Natural killer cell (primary cell): ENCODE results near the gene FGGY. TPM values are rescaled to one million over a fixed set of nuclear protein-coding genes. Genes with fewer than 3 reads are reported as not detected.

ENCODE experiments used
- ATAC-seq, 3 donors: fragments of 150-1000 bp in 2 of 3; fragments of 200-7000 bp in 1 of 3; cut with Tn5 transposase; 1 replicate in 1 of 3; 2 replicates in 2 of 3; pipeline ENCODE4 v1.10.0; 2021; ENCODE audit warnings: mild to moderate bottlenecking in 2 of 3, moderate library complexity in 2 of 3
- DNase-seq, 2 donors: peaks; one replicate each; pipeline versions ENCODE4 v3.0.0 to v3.0.0-alpha.2; 2013 to 2021; ENCODE audit warnings: mixed read lengths in 1 of 2
- H3K27ac ChIP-seq: one replicate; pipeline ENCODE4 v1.5.1; 2013; ENCODE audit warnings: mild to moderate bottlenecking, low read length
- H3K27me3 ChIP-seq: one replicate; pipeline ENCODE4 v1.6.1; 2013; ENCODE audit warnings: low read length; ENCODE audit not compliant: control insufficient read depth, insufficient read depth
- H3K36me3 ChIP-seq: one replicate; pipeline ENCODE4 v1.6.1; 2013; ENCODE audit warnings: low read length; ENCODE audit not compliant: control insufficient read depth, insufficient read depth
- H3K4me1 ChIP-seq: one replicate; pipeline ENCODE4 v1.6.1; 2013; ENCODE audit warnings: low read length; ENCODE audit not compliant: control insufficient read depth, insufficient read depth
- H3K4me3 ChIP-seq: one replicate; pipeline ENCODE4 v1.5.1; 2013; ENCODE audit warnings: low read length
- H3K9me3 ChIP-seq: one replicate; pipeline ENCODE4 v1.6.1; 2013; ENCODE audit warnings: low read length; ENCODE audit not compliant: control insufficient read depth, insufficient read depth
- H3K27ac Mint-ChIP-seq, 2 donors: one replicate each; pipeline ENCODE4 v1.8.0; 2022; ENCODE audit warnings: mild to moderate bottlenecking in 2 of 2, mixed read lengths in 2 of 2, moderate library complexity in 1 of 2
- H3K27me3 Mint-ChIP-seq, 2 donors: one replicate each; pipeline ENCODE4 v1.8.0; 2022; ENCODE audit warnings: low read depth in 2 of 2, mixed read lengths in 2 of 2
- H3K36me3 Mint-ChIP-seq: one replicate; pipeline ENCODE4 v1.8.0; 2022; ENCODE audit warnings: mixed read lengths
- H3K4me1 Mint-ChIP-seq, 2 donors: one replicate each; pipeline ENCODE4 v1.8.0; 2022; ENCODE audit warnings: mixed read lengths in 2 of 2
- H3K4me3 Mint-ChIP-seq: one replicate; pipeline ENCODE4 v1.8.0; 2022; ENCODE audit warnings: mild to moderate bottlenecking, moderate library complexity, mixed read lengths
- H3K9me3 Mint-ChIP-seq, 2 donors: one replicate each; pipeline ENCODE4 v1.8.0; 2022; ENCODE audit warnings: mixed read lengths in 2 of 2
- WGBS: methylation state at CpG from one replicate; pipeline ENCODE4 v1.1.7; 2013; ENCODE audit warnings: missing lambda C conversion rate; ENCODE audit not compliant: insufficient coverage; 5-methylcytosine and 5-hydroxymethylcytosine counted together
- intact Hi-C: fragments of 100-400 bp; cut with micrococcal nuclease; formaldehyde crosslinking; loops from one replicate; pipeline ENCODE4 v1.14.2; 2022
- total RNA-seq, 4 donors: library from RNA; stranded (reverse); fragments of 120-200 nt in 1 of 4; gene quantifications; one replicate each; pipeline versions ENCODE4 v1.2.3 to v1.2.4, GENCODE V29; 2013 to 2022
- TF ChIP-seq, protein P1 (sequence below): fragments of 200-600 bp; IDR thresholded peaks from one replicate; pipeline ENCODE4 v1.8.0; 2022; ENCODE audit warnings: antibody characterized with exemption

Gene FGGY
- total RNA-seq, 3 donors from 2014 or later (not counting 1 experiment from before 2014, with no cell fraction given): 21.8 to 31.5 (median 21.8) TPM

DNA sequence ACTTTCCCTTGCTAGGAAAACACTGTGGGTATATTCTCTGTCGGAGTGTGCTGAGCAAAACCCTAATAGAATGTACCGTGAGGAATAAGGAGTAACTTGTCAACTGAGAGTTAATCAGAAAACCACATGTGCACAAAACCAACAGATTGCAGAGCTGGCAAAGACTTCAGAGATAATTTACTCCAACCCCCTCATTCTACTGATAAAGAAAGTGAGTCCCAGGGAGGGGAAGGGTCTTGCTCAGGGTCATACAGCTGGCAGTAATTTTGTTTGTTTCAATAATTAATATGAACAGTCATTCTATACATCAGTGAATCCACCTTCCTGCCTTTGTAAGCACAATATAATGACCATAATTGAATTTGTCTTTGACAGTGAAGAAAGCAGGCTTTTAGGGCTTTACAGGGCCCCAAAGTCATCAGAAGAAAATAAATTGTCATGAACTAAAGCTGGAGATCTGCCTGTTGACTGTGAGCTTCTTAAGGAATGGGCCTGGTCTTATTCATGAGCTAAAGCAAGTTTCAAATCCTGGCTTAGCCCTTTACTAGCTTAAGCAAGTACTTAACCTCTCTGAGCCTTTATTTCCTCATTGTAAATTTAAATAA lies 450.6 kb downstream of the FGGY start:
- Histone ChIP-seq H3K27me3 (no peaks in the 10 kb centered on the region), H3K4me3 (no peak overlapping the region), H3K9me3 (no peaks in the 10 kb centered on the region), H3K27ac (no peak overlapping the region), H3K36me3 (no peaks in the 10 kb centered on the region), H3K4me1 (no peaks in the 10 kb centered on the region)
- Mint-ChIP-seq H3K9me3 (no peaks in the 10 kb centered on the region), H3K27ac (no peak overlapping the region), H3K4me3 (no peak overlapping the region), H3K27me3 (no peaks in the 10 kb centered on the region), H3K4me1 (no peaks in the 10 kb centered on the region), H3K36me3 (no peaks in the 10 kb centered on the region)
- TF ChIP-seq, protein P1, sequence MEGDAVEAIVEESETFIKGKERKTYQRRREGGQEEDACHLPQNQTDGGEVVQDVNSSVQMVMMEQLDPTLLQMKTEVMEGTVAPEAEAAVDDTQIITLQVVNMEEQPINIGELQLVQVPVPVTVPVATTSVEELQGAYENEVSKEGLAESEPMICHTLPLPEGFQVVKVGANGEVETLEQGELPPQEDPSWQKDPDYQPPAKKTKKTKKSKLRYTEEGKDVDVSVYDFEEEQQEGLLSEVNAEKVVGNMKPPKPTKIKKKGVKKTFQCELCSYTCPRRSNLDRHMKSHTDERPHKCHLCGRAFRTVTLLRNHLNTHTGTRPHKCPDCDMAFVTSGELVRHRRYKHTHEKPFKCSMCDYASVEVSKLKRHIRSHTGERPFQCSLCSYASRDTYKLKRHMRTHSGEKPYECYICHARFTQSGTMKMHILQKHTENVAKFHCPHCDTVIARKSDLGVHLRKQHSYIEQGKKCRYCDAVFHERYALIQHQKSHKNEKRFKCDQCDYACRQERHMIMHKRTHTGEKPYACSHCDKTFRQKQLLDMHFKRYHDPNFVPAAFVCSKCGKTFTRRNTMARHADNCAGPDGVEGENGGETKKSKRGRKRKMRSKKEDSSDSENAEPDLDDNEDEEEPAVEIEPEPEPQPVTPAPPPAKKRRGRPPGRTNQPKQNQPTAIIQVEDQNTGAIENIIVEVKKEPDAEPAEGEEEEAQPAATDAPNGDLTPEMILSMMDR: no peak
- intact Hi-C loops: no loop called here
- DNase-seq (no peak), ATAC-seq (no peak)
- 96% methylated on average over 2 of the region's 2 CpGs for WGBS

DNA sequence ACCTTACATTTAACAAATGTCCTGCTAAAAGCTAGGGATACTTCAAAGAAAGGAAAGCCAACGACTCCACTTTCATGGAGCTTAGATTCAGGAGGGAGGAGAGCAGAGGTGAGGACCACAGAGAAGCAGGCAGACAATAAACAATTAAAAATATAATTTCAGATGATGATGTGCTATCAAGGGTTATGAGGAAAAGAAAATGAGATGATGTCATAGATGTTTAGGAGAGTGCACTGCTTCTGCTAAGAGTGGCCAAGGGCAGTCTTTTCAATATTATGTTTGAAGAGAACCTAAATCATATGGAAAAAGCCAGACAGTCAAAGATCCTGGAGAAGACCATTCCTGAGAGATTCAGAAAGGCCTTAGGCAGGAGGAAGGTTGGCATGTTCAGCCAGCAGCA lies 451.2 kb downstream of the FGGY start:
- TF ChIP-seq, protein P1: no peak
- H3K36me3 ChIP-seq: no peaks in the 10 kb centered on the region
- Mint-ChIP-seq H3K27ac (no peak overlapping the region), H3K27me3 (no peaks in the 10 kb centered on the region), H3K9me3 (no peaks in the 10 kb centered on the region), H3K36me3 (no peaks in the 10 kb centered on the region), H3K4me1 (no peaks in the 10 kb centered on the region), H3K4me3 (no peak overlapping the region)
- no peaks in the 10 kb centered on the region for H3K27me3 ChIP-seq
- H3K4me3 ChIP-seq: no peak overlapping the region
- no peaks in the 10 kb centered on the region for H3K4me1 ChIP-seq
- WGBS: 88% methylated on average over 1 of the region's 1 CpG
- DNase-seq: no peak
- H3K9me3 ChIP-seq: no peaks in the 10 kb centered on the region
- intact Hi-C loops: no loop called here
- H3K27ac ChIP-seq: no peak overlapping the region
- ATAC-seq: no peak

DNA sequence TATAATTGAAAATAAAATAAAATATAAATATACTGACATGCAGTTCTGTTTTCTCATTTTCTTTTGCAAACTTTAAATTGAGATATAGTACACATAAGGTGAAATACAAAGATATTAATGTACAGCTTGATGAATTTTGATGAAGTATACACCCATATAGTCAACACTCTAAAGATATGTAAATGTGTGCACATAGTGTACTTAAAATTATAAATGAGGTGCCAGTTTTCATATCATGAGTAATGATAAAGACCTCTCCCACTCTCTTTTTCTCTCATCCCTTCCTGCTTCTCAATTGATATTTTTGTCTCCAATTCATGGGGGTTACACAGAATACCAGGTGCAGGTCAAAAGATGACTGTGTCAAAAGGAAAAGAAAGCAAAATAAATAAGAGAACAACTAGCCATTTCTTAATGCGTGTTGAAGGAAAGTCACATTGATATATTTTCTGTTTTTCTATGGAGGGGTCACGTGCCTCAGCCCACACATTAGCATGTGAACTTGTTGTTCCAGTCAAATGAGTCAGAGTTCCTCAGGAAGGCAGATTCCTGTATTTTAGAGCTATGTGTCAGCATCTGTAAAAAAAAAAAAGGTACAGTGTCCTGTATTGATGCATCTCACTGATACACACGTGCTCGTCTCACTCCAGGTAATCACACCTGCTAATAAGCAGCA lies 453.6 kb downstream of the FGGY start:
- H3K36me3 Mint-ChIP-seq: no peaks in the 10 kb centered on the region
- no peak overlapping the region for H3K27ac ChIP-seq
- H3K4me1 Mint-ChIP-seq: no peaks in the 10 kb centered on the region
- no peaks in the 10 kb centered on the region for H3K36me3 ChIP-seq
- no peak for DNase-seq
- H3K4me1 ChIP-seq: no peaks in the 10 kb centered on the region
- H3K27me3 ChIP-seq: no peaks in the 10 kb centered on the region
- TF ChIP-seq, protein P1: no peak
- no peak overlapping the region for H3K4me3 Mint-ChIP-seq
- WGBS: 94% methylated on average over 4 of the region's 4 CpGs
- no peaks in the 10 kb centered on the region for H3K27me3 Mint-ChIP-seq
- no peaks in the 10 kb centered on the region for H3K9me3 ChIP-seq
- H3K4me3 ChIP-seq: no peak overlapping the region
- no peaks in the 10 kb centered on the region for H3K9me3 Mint-ChIP-seq
- intact Hi-C loops: no loop called here
- ATAC-seq: no peak
- H3K27ac Mint-ChIP-seq: no peak overlapping the region

DNA sequence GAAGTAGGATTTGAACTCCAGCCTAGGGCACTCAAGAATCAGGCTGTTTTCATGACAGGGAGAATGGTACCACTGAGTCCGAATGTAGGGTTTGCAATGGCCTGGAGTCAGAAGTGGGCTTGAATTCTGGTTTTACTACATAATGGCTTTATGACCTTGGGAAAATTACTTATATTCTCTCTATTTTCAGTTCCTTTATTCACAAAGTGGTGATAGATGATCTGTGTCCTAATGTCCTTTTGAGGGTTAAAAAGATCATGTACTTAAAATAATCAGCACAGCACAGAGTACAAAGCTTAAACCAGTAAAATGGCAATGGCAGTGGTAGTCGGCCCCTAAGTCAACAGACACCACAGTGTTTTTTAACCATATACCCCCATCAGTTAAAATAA lies 454.1 kb downstream of the FGGY start:
- H3K36me3 ChIP-seq: no peaks in the 10 kb centered on the region
- Mint-ChIP-seq H3K27ac (no peak overlapping the region), H3K36me3 (no peaks in the 10 kb centered on the region), H3K9me3 (no peaks in the 10 kb centered on the region), H3K4me3 (no peak overlapping the region), H3K27me3 (no peaks in the 10 kb centered on the region), H3K4me1 (no peaks in the 10 kb centered on the region)
- TF ChIP-seq, protein P1: no peak
- no peak overlapping the region for H3K4me3 ChIP-seq
- no peak for DNase-seq
- 93% methylated on average over 2 of the region's 2 CpGs for WGBS
- no peaks in the 10 kb centered on the region for H3K4me1 ChIP-seq
- ATAC-seq: no peak
- no peak overlapping the region for H3K27ac ChIP-seq
- H3K9me3 ChIP-seq: no peaks in the 10 kb centered on the region
- H3K27me3 ChIP-seq: no peaks in the 10 kb centered on the region
- intact Hi-C loops: no loop called here
